Neural crest cell (in vitro differentiated cells): Measurements from ENCODE around the gene DHRS7C. TPM values are rescaled to one million over a fixed set of nuclear protein-coding genes. Genes with fewer than 3 reads are reported as not detected.

Experiments
- DNase-seq: peaks from one replicate; pipeline ENCODE4 v3.0.0; 2021; ENCODE audit warnings: low read depth, mixed read lengths, low spot score
- H3K27ac Mint-ChIP-seq: one replicate; pipeline ENCODE4 v1.8.0; 2021; ENCODE audit warnings: mild to moderate bottlenecking, mixed read lengths; ENCODE audit not compliant: unreplicated experiment
- H3K27me3 Mint-ChIP-seq: 2 replicates; pipeline ENCODE4 v1.8.0; 2021; ENCODE audit warnings: low read depth, mild to moderate bottlenecking, mixed read lengths
- H3K36me3 Mint-ChIP-seq: 2 replicates; pipeline ENCODE4 v1.8.0; 2021; ENCODE audit warnings: low read depth, mild to moderate bottlenecking, mixed read lengths
- H3K4me1 Mint-ChIP-seq: 2 replicates; pipeline ENCODE4 v1.8.0; 2021; ENCODE audit warnings: mixed read lengths
- H3K4me3 Mint-ChIP-seq: one replicate; pipeline ENCODE4 v1.8.0; 2021; ENCODE audit warnings: mild to moderate bottlenecking, mixed read lengths
- H3K9me3 Mint-ChIP-seq: 2 replicates; pipeline ENCODE4 v1.8.0; 2021; ENCODE audit warnings: mixed read lengths
- total RNA-seq: library from RNA; stranded (reverse); gene quantifications from 2 replicates; pipeline ENCODE4 v1.2.1, GENCODE V29; 2021
- TF ChIP-seq, protein P1 (sequence below): fragments of 200-600 bp; sonication (generic); conservative IDR thresholded peaks from 2 replicates; pipeline ENCODE4 v1.5.0; 2021; ENCODE audit warnings: antibody characterized with exemption, mild to moderate bottlenecking

Gene DHRS7C
- total RNA-seq, 1 donor from 2014 or later: not detected

DNA sequence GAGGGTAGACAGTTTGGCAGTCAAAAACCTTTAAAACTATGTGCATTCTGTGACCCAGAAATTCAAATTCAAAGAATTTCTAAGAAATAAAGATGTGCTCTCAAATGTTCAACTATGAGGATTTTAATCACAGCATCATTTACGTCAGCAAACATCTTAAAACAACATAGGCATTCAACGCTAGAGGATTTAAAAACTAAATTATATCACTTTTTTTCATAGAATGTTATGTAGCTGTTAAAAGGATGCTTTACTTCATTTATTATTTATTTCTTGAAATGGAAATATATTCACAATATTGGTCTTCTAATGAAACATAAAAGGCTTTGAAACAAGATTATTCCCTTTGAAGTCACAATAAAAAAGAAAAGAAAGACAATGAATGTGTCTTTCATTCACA, 38.0 kb upstream of the DHRS7C start:
- Mint-ChIP-seq H3K4me1 (no peaks in the 10 kb centered on the region), H3K4me3 (no peak overlapping the region), H3K27ac (no peak overlapping the region), H3K27me3 (no peaks in the 10 kb centered on the region), H3K9me3 (peaks cover 2% of the 10 kb centered on the region), H3K36me3 (no peaks in the 10 kb centered on the region)
- DNase-seq: no peak
- TF ChIP-seq, protein P1, sequence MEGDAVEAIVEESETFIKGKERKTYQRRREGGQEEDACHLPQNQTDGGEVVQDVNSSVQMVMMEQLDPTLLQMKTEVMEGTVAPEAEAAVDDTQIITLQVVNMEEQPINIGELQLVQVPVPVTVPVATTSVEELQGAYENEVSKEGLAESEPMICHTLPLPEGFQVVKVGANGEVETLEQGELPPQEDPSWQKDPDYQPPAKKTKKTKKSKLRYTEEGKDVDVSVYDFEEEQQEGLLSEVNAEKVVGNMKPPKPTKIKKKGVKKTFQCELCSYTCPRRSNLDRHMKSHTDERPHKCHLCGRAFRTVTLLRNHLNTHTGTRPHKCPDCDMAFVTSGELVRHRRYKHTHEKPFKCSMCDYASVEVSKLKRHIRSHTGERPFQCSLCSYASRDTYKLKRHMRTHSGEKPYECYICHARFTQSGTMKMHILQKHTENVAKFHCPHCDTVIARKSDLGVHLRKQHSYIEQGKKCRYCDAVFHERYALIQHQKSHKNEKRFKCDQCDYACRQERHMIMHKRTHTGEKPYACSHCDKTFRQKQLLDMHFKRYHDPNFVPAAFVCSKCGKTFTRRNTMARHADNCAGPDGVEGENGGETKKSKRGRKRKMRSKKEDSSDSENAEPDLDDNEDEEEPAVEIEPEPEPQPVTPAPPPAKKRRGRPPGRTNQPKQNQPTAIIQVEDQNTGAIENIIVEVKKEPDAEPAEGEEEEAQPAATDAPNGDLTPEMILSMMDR: no peak

DNA sequence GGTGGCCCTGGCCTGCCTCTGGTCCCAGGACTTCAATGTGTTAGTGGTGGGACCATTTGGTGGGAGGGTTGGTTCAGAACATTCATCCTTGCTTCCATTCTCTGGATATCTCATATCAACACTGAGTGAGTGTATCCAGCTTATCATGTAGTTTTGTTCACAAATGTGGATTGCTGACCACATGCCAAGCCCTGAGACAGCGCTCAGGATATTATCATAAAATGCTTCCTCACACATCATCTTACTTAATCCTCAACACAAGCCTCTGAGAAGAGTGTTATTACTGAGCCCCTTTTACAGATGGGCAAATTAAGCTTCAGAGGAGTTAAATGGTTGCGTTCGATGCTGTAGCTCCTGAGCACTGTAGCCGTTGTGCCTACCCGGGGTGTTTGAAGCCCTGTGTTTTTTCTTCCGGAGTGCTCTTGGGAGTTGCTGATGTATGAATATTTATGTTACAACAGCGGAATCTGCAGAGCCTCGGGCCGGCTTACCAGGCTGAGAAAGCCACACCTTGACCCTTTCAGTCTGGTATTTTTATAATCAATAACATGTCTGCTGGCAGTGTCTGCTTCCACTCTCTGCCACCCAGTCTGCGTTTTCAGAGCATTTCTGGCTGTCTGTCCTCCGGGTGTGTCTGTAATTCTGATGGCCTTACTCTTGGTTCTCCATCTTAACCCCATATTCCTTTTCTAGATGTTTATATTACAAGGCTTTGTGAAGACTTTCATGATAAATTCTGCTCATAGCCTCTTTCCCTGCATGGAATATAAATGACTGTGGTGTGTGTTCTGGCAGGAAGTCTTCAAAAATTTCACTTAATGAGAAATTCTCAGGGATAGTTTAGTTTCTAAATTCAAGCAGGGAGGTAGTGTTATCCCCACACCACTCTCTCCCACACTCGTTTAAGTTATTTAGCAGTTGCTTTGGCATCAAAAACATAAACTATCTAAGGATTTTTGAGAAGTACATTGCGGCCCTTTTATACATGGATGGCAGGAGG, 37.2 kb upstream of the DHRS7C start:
- Mint-ChIP-seq H3K36me3 (no peaks in the 10 kb centered on the region), H3K27me3 (no peaks in the 10 kb centered on the region), H3K9me3 (no peaks in the 10 kb centered on the region), H3K27ac (no peak overlapping the region), H3K4me3 (no peak overlapping the region), H3K4me1 (no peaks in the 10 kb centered on the region)
- TF ChIP-seq, protein P1: no peak
- no peak for DNase-seq

DNA sequence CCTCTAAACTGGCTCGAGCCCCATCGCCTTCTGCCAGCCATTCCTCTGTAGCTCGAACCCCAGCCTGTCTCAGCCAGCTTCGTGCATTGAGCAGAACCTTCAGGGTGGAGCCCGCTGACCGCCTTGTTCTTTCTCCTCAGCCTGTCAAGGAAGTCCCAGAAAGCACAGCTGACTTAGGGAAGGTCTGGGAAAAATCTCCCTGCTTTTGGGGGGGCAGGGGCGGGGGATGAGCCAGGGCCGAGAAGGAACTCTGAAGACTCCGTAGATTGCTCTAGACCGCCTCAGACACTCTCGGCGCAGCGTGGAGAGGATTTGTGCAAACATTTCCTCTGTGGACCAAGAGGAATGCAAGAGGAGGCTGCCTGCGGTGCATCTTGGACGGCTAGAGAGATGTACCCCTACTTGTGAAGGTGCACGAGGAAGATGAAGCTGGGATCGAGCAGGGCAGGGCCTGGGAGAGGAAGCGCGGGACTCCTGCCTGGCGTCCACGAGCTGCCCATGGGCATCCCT, 34.3 kb upstream of the DHRS7C start, which contains the start of gene GLP2R:
Gene GLP2R (plus strand): TSS at position 284 of the 510 bp plus-strand sequence. CDS start 140 bp downstream, at position 424.
- TF ChIP-seq, protein P1: no peak
- no peaks in the 10 kb centered on the region for H3K27me3 Mint-ChIP-seq
- H3K27ac Mint-ChIP-seq: no peak within 1 kb of the TSS
- no peaks in the 10 kb centered on the region for H3K36me3 Mint-ChIP-seq
- no peaks in the 10 kb centered on the region for H3K4me1 Mint-ChIP-seq
- DNase-seq: no peak
- H3K9me3 Mint-ChIP-seq: no peaks in the 10 kb centered on the region
- H3K4me3 Mint-ChIP-seq: no peak within 1 kb of the TSS

DNA sequence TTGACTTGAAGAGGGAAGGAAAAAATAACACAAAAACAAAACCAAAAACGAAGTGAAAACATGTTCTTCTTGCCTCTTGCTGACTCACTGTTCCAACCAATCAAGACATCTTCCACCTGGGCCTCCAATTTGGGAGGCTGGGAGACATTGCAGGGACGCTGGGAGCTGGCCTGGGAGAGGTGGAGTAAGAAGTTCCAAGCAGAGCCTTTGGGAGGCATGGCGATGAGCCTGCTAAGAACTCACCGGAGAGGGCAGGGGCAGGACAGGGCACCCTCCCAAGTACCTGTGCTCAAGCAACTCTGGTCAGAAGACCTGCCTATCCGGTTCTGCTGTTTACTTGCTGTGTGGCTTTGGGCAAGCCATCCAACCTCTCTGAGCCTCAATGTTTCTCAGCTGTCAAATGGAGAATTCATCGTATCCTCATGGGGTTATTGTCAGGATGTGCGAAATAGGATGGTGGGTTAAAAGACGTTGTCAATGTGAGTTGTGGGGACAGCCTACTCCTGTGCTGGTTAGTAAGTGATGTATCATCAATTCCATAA, 33.5 kb upstream of the DHRS7C start:
- TF ChIP-seq, protein P1: no peak
- H3K27me3 Mint-ChIP-seq: no peaks in the 10 kb centered on the region

DNA sequence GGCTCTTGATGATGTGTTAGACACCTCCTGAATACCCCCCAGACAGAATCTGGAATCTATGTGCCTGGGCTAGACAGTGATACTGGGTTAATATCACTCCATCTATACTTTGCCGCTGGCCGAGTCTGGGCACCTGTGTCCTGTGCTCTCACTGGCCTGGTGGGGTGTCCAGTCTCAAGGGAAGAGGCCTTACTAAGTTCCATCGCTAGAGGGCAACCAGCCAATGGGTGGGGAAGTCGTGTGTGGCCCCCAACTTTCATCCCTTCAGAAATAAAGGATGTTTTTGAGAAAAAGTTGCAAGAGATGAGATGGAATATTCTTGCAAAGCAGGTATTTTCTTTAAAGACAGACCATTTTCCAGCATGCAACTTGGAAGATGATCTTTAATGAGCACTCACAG, 32.7 kb upstream of the DHRS7C start:
- Mint-ChIP-seq H3K27ac (no peak overlapping the region), H3K4me3 (no peak overlapping the region), H3K36me3 (no peaks in the 10 kb centered on the region), H3K9me3 (no peaks in the 10 kb centered on the region), H3K4me1 (no peaks in the 10 kb centered on the region), H3K27me3 (no peaks in the 10 kb centered on the region)
- no peak for DNase-seq
- TF ChIP-seq, protein P1: no peak

More for the DNA sequence above, 33.5 kb upstream of the DHRS7C start:
- DNase-seq: no peak
- H3K4me1 Mint-ChIP-seq: no peaks in the 10 kb centered on the region
- no peak overlapping the region for H3K27ac Mint-ChIP-seq
- no peaks in the 10 kb centered on the region for H3K9me3 Mint-ChIP-seq
- H3K36me3 Mint-ChIP-seq: no peaks in the 10 kb centered on the region
- no peak overlapping the region for H3K4me3 Mint-ChIP-seq
